PC-9 (cell line): Measurements from ENCODE around the gene GAS2L1. TPM values are rescaled to one million over a fixed set of nuclear protein-coding genes. Genes with fewer than 3 reads are reported as not detected.
A peak's percentile ranks its signal among the peaks of the same experiment; 100 is the strongest.

Experiments
- BruUV-seq: library from RNA; stranded (reverse); fragments of 400-500 nt; replicated peaks from 2 replicates; lab custom pipeline; 2021; lab: Mats Ljungman, UMichigan
- CTCF ChIA-PET: fragments of 300-600 bp; sonication (Branson Sonifier 250); formaldehyde crosslinking; loops from one replicate; lab custom pipeline; 2022; ENCODE audit warnings: antibody characterized with exemption; lab: Charles Lee
- POLR2A ChIA-PET: fragments of 300-600 bp; sonication (Branson Sonifier 250); formaldehyde crosslinking; loops from one replicate; lab custom pipeline; 2022; ENCODE audit warnings: antibody characterized with exemption; ENCODE audit not compliant: unreplicated experiment; lab: Charles Lee
- DNase-seq, 2 experiments: peaks; one replicate each; pipeline versions ENCODE4 v3.0.0 to v3.0.0-alpha.2; 2015 to 2022; ENCODE audit warnings: mixed read lengths in 1 of 2
- H2AFZ ChIP-seq: fragments of 200-600 bp; sonication (generic); 2 replicates; pipeline ENCODE4 v1.8.1; 2017; ENCODE audit warnings: antibody characterized with exemption
- H3F3A ChIP-seq: fragments of 200-600 bp; sonication (generic); 2 replicates; pipeline ENCODE4 v1.8.1; 2017; ENCODE audit warnings: antibody characterized with exemption, mild to moderate bottlenecking, low read depth; ENCODE audit not compliant: insufficient read depth
- H3K27ac ChIP-seq: fragments of 200-600 bp; sonication (generic); 2 replicates; pipeline ENCODE4 v1.6.1; 2016; ENCODE audit warnings: mixed run types
- H3K27me3 ChIP-seq: fragments of 200-600 bp; sonication (generic); 2 replicates; pipeline ENCODE4 v1.6.1; 2016; ENCODE audit warnings: low read depth, mixed run types; ENCODE audit not compliant: insufficient read depth
- H3K36me3 ChIP-seq: fragments of 200-600 bp; sonication (generic); 2 replicates; pipeline ENCODE4 v1.6.1; 2016; ENCODE audit warnings: low read depth, mixed run types
- H3K4me1 ChIP-seq: fragments of 200-600 bp; sonication (generic); replicated peaks from 2 replicates; pipeline ENCODE4 v1.6.1; 2016; ENCODE audit warnings: mixed run types; ENCODE audit not compliant: insufficient read depth
- H3K4me2 ChIP-seq: fragments of 200-600 bp; sonication (generic); 2 replicates; pipeline ENCODE4 v1.6.1; 2017; ENCODE audit warnings: mixed run types
- H3K4me3 ChIP-seq: fragments of 200-600 bp; sonication (generic); 2 replicates; pipeline ENCODE4 v1.6.1; 2016; ENCODE audit warnings: mixed run types
- H3K79me2 ChIP-seq: fragments of 200-600 bp; sonication (generic); 2 replicates; pipeline ENCODE4 v1.6.1; 2017; ENCODE audit warnings: low read depth, mixed run types
- H3K9me2 ChIP-seq: fragments of 200-600 bp; sonication (generic); 2 replicates; pipeline ENCODE4 v1.8.1; 2017; ENCODE audit warnings: mild to moderate bottlenecking; ENCODE audit not compliant: insufficient read depth
- H3K9me3 ChIP-seq: fragments of 200-600 bp; sonication (generic); 2 replicates; pipeline ENCODE4 v1.8.1; 2016; ENCODE audit warnings: low read depth; ENCODE audit not compliant: insufficient read depth
- H4K20me1 ChIP-seq: fragments of 200-600 bp; sonication (generic); 2 replicates; pipeline ENCODE4 v1.8.1; 2017; ENCODE audit not compliant: insufficient read depth
- EZH2 ChIP-seq: fragments of 200-600 bp; sonication (generic); IDR thresholded peaks from 2 replicates; pipeline ENCODE4 v1.8.0; 2017; ENCODE audit warnings: antibody characterized with exemption, low read depth
- intact Hi-C: fragments of 100-400 bp; cut with micrococcal nuclease; formaldehyde crosslinking; loops from one replicate; pipeline ENCODE4 v1.10.0; 2022; ENCODE audit not compliant: unreplicated experiment
- total RNA-seq: library from RNA; stranded (reverse); gene quantifications from 2 replicates; pipeline ENCODE4 v1.2.3, GENCODE V29; 2021
- TF ChIP-seq, protein P1 (sequence below): fragments of 200-600 bp; sonication (generic); conservative IDR thresholded peaks from 2 replicates; pipeline ENCODE4 v1.6.1; 2017; ENCODE audit warnings: mixed run types, antibody characterized with exemption, mild to moderate bottlenecking, moderate library complexity

Gene GAS2L1
- total RNA-seq, 1 experiment from 2014 or later, result 15.2 TPM

DNA sequence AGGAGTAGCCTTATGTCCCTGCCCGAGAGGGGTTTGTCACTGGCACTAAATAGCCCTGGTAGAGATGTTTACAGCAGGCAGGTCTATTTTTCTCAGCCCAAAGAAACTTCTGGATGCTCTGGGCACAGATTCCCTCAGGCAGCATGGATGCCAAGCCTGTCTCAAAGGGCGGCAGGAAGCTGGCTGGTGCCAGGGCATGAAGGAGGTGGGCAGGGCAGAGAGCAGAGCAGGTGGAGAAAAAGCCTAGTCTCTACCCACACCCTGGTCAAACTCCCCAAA lies 4.1 kb upstream of the GAS2L1 start:
- TF ChIP-seq, protein P1, sequence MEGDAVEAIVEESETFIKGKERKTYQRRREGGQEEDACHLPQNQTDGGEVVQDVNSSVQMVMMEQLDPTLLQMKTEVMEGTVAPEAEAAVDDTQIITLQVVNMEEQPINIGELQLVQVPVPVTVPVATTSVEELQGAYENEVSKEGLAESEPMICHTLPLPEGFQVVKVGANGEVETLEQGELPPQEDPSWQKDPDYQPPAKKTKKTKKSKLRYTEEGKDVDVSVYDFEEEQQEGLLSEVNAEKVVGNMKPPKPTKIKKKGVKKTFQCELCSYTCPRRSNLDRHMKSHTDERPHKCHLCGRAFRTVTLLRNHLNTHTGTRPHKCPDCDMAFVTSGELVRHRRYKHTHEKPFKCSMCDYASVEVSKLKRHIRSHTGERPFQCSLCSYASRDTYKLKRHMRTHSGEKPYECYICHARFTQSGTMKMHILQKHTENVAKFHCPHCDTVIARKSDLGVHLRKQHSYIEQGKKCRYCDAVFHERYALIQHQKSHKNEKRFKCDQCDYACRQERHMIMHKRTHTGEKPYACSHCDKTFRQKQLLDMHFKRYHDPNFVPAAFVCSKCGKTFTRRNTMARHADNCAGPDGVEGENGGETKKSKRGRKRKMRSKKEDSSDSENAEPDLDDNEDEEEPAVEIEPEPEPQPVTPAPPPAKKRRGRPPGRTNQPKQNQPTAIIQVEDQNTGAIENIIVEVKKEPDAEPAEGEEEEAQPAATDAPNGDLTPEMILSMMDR, result no peak
- TF ChIP-seq EZH2, result no peak
- no peaks in the 10 kb centered on the region for H3K27me3 ChIP-seq
- no peaks in the 10 kb centered on the region for H3K9me2 ChIP-seq
- H2AFZ ChIP-seq, result no peak overlapping the region
- CTCF ChIA-PET, result no interaction called here
- BruUV-seq, result no TSS peak
- H3K36me3 ChIP-seq, result peaks cover 17% of the 10 kb centered on the region; the same call in 1 of the 2 replicates
- peaks cover under 1% of the 10 kb centered on the region; the same call in 1 of the 2 replicates for H3K4me1 ChIP-seq
- intact Hi-C loops, result loop anchor here (10.0 kb wide), 1 partner anchor 82 kb away; the partner anchor contains the start of gene AP1B1
- POLR2A ChIA-PET, result no interaction called here
- no peaks in the 10 kb centered on the region for H3K9me3 ChIP-seq
- H3K27ac ChIP-seq, result no peak overlapping the region
- DNase-seq, result no peak
- H3F3A ChIP-seq, result peaks cover 72% of the 10 kb centered on the region
- H3K79me2 ChIP-seq, result 0 out of 2 replicates have a peak, but pooled peaks cover under 1% of the 10 kb centered on the region
- H3K4me2 ChIP-seq, result no peak overlapping the region
- peaks cover 41% of the 10 kb centered on the region for H4K20me1 ChIP-seq
- H3K4me3 ChIP-seq, result no peak overlapping the region

DNA sequence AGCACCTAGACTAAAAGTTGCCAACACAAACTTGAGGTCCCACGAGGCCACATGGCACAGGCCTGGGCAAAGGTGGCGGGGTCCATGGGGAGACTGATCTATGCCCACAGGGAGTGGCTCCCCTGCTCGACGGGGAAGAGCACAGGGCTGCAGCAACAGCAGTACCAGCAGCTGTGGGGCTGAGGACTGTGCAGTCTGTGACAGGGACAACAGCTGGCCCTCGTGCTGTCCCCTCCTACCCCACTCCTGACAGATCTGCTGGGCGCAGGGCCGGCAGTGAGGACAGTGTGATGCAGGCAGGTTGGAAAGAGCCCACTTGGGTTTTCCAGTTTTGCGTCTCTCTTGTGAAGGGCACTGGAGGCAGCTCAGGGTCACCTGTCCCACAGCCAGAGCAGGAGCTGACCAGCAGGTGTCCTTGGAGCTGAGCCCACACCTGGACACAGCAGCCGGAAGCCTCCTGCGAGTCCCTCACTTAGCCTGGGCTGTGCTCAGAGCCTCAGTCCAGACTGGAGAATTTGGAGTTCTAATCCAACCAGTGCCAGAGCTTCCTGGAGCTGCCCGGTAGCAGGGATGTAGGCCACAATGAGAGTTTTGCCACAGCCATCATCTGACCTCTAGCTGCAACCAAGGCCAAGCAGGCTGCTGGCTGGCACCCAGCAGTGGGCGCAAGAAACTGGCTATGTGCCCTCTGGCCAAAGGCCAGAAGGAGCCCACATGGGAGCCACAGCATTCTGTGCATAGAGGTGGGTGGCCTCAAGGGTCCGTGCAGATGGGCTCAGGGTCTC lies 3.6 kb upstream of the GAS2L1 start:
- no TSS peak for BruUV-seq
- Histone ChIP-seq H3K79me2 (0 out of 2 replicates have a peak, but pooled peaks cover 6% of the 10 kb centered on the region), H3K9me2 (no peaks in the 10 kb centered on the region), H4K20me1 (peaks cover 35% of the 10 kb centered on the region), H3K36me3 (peaks cover 17% of the 10 kb centered on the region; the same call in 1 of the 2 replicates), H3K27me3 (no peaks in the 10 kb centered on the region), H3K9me3 (no peaks in the 10 kb centered on the region), H3K4me3 (no peak overlapping the region), H2AFZ (no peak overlapping the region), H3K4me1 (peaks cover 5% of the 10 kb centered on the region; the same call in 1 of the 2 replicates), H3K27ac (no peak overlapping the region), H3K4me2 (no peak overlapping the region), H3F3A (peaks cover 67% of the 10 kb centered on the region)
- intact Hi-C loops, result loop anchor here (10.0 kb wide), 1 partner anchor 82 kb away; the partner anchor contains the start of gene AP1B1
- ChIA-PET POLR2A (no interaction called here), CTCF (interaction anchor here (0.6 kb wide), 1 partner anchor 35 kb away, joined by 6 read pairs; the partner anchor contains the start of genes EWSR1 and RHBDD3)
- no peak for TF ChIP-seq EZH2
- TF ChIP-seq, protein P1, result no peak; the same call in 1 of the 2 replicates
- no peak for DNase-seq

DNA sequence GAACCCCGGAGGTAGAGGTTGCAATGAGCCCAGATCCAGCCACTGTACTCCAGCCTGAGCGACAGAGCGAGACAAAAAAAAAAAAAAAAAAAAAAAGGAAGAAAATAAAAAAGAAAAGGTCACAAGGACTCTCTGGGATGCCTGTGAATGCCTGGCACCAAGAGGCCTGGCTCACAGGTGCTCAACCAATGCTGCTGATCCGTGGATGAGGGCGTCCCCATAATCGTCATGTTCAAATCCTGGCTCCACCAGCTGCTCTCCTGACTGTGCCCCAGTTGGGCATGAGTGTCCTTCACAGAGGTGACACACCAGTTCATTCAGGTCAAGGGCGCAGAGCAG lies 645 bp upstream of the GAS2L1 start:
- Histone ChIP-seq H3F3A (peaks cover 47% of the 10 kb centered on the region), H3K9me3 (no peaks in the 10 kb centered on the region), H4K20me1 (peaks cover 11% of the 10 kb centered on the region), H3K79me2 (0 out of 2 replicates have a peak, but pooled peaks cover 7% of the 10 kb centered on the region), H3K4me3 (peak overlapping the region; percentile 75; the same call in 1 of the 2 replicates), H3K4me1 (peaks cover 23% of the 10 kb centered on the region), H2AFZ (no peak overlapping the region), H3K27me3 (no peaks in the 10 kb centered on the region), H3K9me2 (no peaks in the 10 kb centered on the region), H3K4me2 (peak overlapping the region; percentile 88), H3K36me3 (no peaks in the 10 kb centered on the region), H3K27ac (no peak overlapping the region)
- ChIA-PET CTCF (no interaction called here), POLR2A (interaction anchor here (0.5 kb wide), 1 partner anchor 106 kb away, joined by 5 read pairs; no protein-coding TSS in a partner anchor)
- intact Hi-C loops, result loop anchor here (2.0 to 10.0 kb wide), 2 partner anchors 39 to 79 kb away; partner anchors contain the start of gene AP1B1
- BruUV-seq, result no TSS peak
- no peak for DNase-seq
- TF ChIP-seq, protein P1, result no peak
- TF ChIP-seq EZH2, result no peak
